ENCODE results near the gene COL6A1. TPM values are rescaled to one million over a fixed set of nuclear protein-coding genes. Genes with fewer than 3 reads are reported as not detected.

The COL6A1 gene
- total and polyA plus RNA-seq, 2 of the 13 experiments (the other 11 are each of a cell fraction or from before 2014, with no cell fraction given), result 3.1 to 4.8 TPM

DNA sequence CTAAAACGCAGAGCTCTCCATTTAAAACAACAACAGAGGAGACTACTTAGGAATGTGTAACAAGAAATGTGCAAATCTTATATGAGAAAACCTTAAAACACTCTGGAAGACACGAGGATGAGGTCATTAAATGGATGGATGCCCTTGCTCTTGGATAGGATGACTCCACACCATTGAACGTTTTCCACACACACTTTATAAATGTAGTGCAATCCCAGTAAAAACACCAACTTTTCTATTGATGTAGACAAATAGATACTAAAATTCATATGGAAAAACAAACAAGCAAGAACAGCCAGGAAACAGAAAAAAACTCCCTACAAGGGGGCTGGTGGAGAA, 18.4 kb upstream of the COL6A1 start:
- TF ChIP-seq TBX2 (CRISPR knock-in tag; IDR thresholded peaks at IDR 0.05; ENCODE audit: borderline replicate concordance) (no peak), ATF7 (IDR thresholded peaks at IDR 0.05) (peak; percentile 46), ATF7 (CRISPR knock-in tag; IDR thresholded peaks at IDR 0.05) (no peak), ZFX (CRISPR knock-in tag; IDR thresholded peaks at IDR 0.05; ENCODE audit: low read depth) (no peak)
- no peak for ATAC-seq
- intact Hi-C loops (cut with micrococcal nuclease; ENCODE audit: unreplicated experiment), result no loop called here
- ChIA-PET CTCF (ENCODE audit: low intra/inter-chr PET ratio, low total read pairs) (no interaction called here), POLR2A (no interaction called here)
- Histone ChIP-seq H3K4me1 (ENCODE audit: insufficient read depth, low read length) (peaks cover 10% of the 10 kb centered on the region), H3K4me2 (ENCODE audit: low read depth, low read length) (no peak overlapping the region), H3K4me3 (replicated peaks in 1 of 3; ENCODE audit: insufficient read depth in 1 of 3, low read depth in 2 of 3, low read length in 3 of 3) (no peak overlapping the region), H3K9me3 (ENCODE audit: low read length) (peaks cover 4% of the 10 kb centered on the region; the same call in 1 of the 2 replicates), H3K79me2 (ENCODE audit: insufficient read depth, low read length) (no peaks in the 10 kb centered on the region), H4K20me1 (ENCODE audit: insufficient read depth, low read length) (no peaks in the 10 kb centered on the region), H3K36me3 (replicated peaks in 1 of 2; ENCODE audit: control insufficient read depth in 1 of 2, insufficient read depth in 2 of 2, low read length in 2 of 2) (no peaks in the 10 kb centered on the region), H3K27me3 (ENCODE audit: control insufficient read depth in 1 of 2, insufficient read depth in 2 of 2, low read length in 2 of 2) (peaks cover 0 to 8% of the 10 kb centered on the region in 2 experiments; a peak in 1 of 5 replicates), H3K27ac (ENCODE audit: extremely low read length, insufficient read depth, low read length) (no peak overlapping the region), H3K9ac (ENCODE audit: insufficient read depth, low read depth, low read length) (no peak overlapping the region), H2AFZ (ENCODE audit: low read length) (no peak overlapping the region)
- in situ Hi-C loops (cut with HindIII; ENCODE audit: extremely low pct_ligation_motif_present, low pct_unique_long_range_greater_than_20kb), result no loop called here
- 1% methylated on average over 3 of the region's 3 CpGs for WGBS (ENCODE audit: low lambda C conversion rate)
- BruUV-seq (replicated peaks), result no TSS peak
- no peak for FAIRE-seq
- DNase-seq (ENCODE audit: low spot score), result no peak

DNA sequence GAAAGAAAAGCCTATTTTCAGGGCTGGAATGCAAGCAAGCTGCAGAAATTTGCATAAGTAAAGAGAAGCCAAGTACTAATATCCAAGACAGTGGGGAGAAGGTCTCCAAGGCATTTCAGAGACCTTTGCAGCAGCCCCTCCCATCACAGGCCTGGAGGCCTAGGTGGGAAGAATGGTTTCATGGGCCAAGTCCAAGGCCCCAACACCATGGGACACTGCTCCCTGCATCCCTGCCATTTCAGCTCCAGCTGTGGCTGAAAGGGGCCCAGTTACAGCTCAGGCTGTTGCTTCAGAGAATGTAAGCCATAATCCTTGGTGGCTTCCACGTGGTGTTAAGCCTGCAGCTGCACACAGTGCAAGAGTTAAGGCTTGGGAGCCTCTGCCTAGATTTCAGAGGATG, 16.9 kb upstream of the COL6A1 start:
- CTCF ChIA-PET (ENCODE audit: low intra/inter-chr PET ratio, low total read pairs), result no interaction called here
- H3K79me2 ChIP-seq (ENCODE audit: insufficient read depth, low read length), result no peaks in the 10 kb centered on the region
- DNase-seq (ENCODE audit: low spot score), result no peak
- H4K20me1 ChIP-seq (ENCODE audit: insufficient read depth, low read length), result no peaks in the 10 kb centered on the region
- 0% methylated on average over 1 of the region's 1 CpG for WGBS (ENCODE audit: low lambda C conversion rate)
- no peak overlapping the region for H3K4me3 ChIP-seq (replicated peaks in 1 of 3; ENCODE audit: insufficient read depth in 1 of 3, low read depth in 2 of 3, low read length in 3 of 3)
- H3K9me3 ChIP-seq (ENCODE audit: low read length), result peaks cover 4% of the 10 kb centered on the region; the same call in 1 of the 2 replicates
- intact Hi-C loops (cut with micrococcal nuclease; ENCODE audit: unreplicated experiment) (no loop called here), in situ Hi-C loops (cut with HindIII; ENCODE audit: extremely low pct_ligation_motif_present, low pct_unique_long_range_greater_than_20kb) (no loop called here)
- H3K27me3 ChIP-seq (ENCODE audit: control insufficient read depth in 1 of 2, insufficient read depth in 2 of 2, low read length in 2 of 2), result peaks cover 0 to 3% of the 10 kb centered on the region in 2 experiments; a peak in 1 of 5 replicates
- FAIRE-seq, result no peak
- POLR2A ChIA-PET, result interaction anchor here (1.0 kb wide), 1 partner anchor 179 kb away, joined by 3 read pairs; no protein-coding TSS in a partner anchor
- ATAC-seq, result no peak
- peaks cover 10% of the 10 kb centered on the region for H3K4me1 ChIP-seq (ENCODE audit: insufficient read depth, low read length)
- no peak overlapping the region for H3K9ac ChIP-seq (ENCODE audit: insufficient read depth, low read depth, low read length)
- BruUV-seq (replicated peaks), result no TSS peak
- no peak overlapping the region for H3K27ac ChIP-seq (ENCODE audit: extremely low read length, insufficient read depth, low read length)
- no peak overlapping the region for H3K4me2 ChIP-seq (ENCODE audit: low read depth, low read length)
- no peak overlapping the region for H2AFZ ChIP-seq (ENCODE audit: low read length)
- no peaks in the 10 kb centered on the region for H3K36me3 ChIP-seq (replicated peaks in 1 of 2; ENCODE audit: control insufficient read depth in 1 of 2, insufficient read depth in 2 of 2, low read length in 2 of 2)
- no peak for TF ChIP-seq FOSL2 (CRISPR knock-in tag; IDR thresholded peaks at IDR 0.05)
- TF ChIP-seq, protein P1, sequence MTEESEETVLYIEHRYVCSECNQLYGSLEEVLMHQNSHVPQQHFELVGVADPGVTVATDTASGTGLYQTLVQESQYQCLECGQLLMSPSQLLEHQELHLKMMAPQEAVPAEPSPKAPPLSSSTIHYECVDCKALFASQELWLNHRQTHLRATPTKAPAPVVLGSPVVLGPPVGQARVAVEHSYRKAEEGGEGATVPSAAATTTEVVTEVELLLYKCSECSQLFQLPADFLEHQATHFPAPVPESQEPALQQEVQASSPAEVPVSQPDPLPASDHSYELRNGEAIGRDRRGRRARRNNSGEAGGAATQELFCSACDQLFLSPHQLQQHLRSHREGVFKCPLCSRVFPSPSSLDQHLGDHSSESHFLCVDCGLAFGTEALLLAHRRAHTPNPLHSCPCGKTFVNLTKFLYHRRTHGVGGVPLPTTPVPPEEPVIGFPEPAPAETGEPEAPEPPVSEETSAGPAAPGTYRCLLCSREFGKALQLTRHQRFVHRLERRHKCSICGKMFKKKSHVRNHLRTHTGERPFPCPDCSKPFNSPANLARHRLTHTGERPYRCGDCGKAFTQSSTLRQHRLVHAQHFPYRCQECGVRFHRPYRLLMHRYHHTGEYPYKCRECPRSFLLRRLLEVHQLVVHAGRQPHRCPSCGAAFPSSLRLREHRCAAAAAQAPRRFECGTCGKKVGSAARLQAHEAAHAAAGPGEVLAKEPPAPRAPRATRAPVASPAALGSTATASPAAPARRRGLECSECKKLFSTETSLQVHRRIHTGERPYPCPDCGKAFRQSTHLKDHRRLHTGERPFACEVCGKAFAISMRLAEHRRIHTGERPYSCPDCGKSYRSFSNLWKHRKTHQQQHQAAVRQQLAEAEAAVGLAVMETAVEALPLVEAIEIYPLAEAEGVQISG (CRISPR knock-in tag; IDR thresholded peaks at IDR 0.05), result no peak
- TF ChIP-seq CREM (IDR thresholded peaks at IDR 0.05), result no peak
- no peak for TF ChIP-seq CREM (CRISPR knock-in tag; IDR thresholded peaks at IDR 0.05)
- TF ChIP-seq KLF12 (CRISPR knock-in tag; IDR thresholded peaks at IDR 0.05; ENCODE audit: borderline replicate concordance), result no peak
- no peak for TF ChIP-seq ZNF7 (CRISPR knock-in tag; IDR thresholded peaks at IDR 0.05)
- TF ChIP-seq ZNF749 (CRISPR knock-in tag; IDR thresholded peaks at IDR 0.05; ENCODE audit: borderline replicate concordance), result no peak
- TF ChIP-seq, protein P2, sequence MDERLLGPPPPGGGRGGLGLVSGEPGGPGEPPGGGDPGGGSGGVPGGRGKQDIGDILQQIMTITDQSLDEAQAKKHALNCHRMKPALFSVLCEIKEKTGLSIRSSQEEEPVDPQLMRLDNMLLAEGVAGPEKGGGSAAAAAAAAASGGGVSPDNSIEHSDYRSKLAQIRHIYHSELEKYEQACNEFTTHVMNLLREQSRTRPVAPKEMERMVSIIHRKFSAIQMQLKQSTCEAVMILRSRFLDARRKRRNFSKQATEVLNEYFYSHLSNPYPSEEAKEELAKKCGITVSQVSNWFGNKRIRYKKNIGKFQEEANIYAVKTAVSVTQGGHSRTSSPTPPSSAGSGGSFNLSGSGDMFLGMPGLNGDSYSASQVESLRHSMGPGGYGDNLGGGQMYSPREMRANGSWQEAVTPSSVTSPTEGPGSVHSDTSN (CRISPR knock-in tag; IDR thresholded peaks at IDR 0.05), result no peak

All from HepG2 (cell line).